MG63 (cell line): ENCODE results near the gene INF2. TPM values are rescaled to one million over a fixed set of nuclear protein-coding genes. Genes with fewer than 3 reads are reported as not detected.
A peak's percentile ranks its signal among the peaks of the same experiment; 100 is the strongest.

Experiments
- DNase-seq: peaks from one replicate; pipeline ENCODE4 v3.0.0-alpha.2; 2020
- H3K27me3 ChIP-seq: fragments of 250-450 bp; sonication (Bioruptor Pico); 2 replicates; pipeline ENCODE4 v1.5.1; 2020; ENCODE audit warnings: mild to moderate bottlenecking, moderate library complexity
- H3K36me3 ChIP-seq: fragments of 250-450 bp; sonication (Bioruptor Pico); 2 replicates; pipeline ENCODE4 v1.5.1; 2020; ENCODE audit warnings: mild to moderate bottlenecking, moderate library complexity
- H3K4me3 ChIP-seq: fragments of 250-450 bp; sonication (Bioruptor Pico); 2 replicates; pipeline ENCODE4 v1.5.1; 2020; ENCODE audit warnings: mild to moderate bottlenecking, moderate library complexity
- H3K9me3 ChIP-seq: fragments of 250-450 bp; sonication (Bioruptor Pico); 2 replicates; pipeline ENCODE4 v1.5.1; 2020; ENCODE audit warnings: mild to moderate bottlenecking, moderate library complexity
- total RNA-seq: library from RNA; depleted of rRNA; stranded (reverse); fragments of >200 nt; shearing (Covaris generic); gene quantifications from 2 replicates; pipeline ENCODE4 v1.2.3, GENCODE V29; 2014; ENCODE audit warnings: low replicate concordance

INF2 gene
- total RNA-seq, 1 experiment from 2014 or later, result 31.4 TPM

- Histone ChIP-seq H3K4me3 (no peak overlapping the region), H3K36me3 (no peaks in the 10 kb centered on the region; the same call in 1 of the 2 replicates), H3K9me3 (no peaks in the 10 kb centered on the region), H3K27me3 (no peaks in the 10 kb centered on the region)
- DNase-seq, result no peak
Observed at GRCh38 chr14:104702673-104703072, 13.3 kb downstream of the INF2 start.

GRCh38 chr14:104703269-104703668 is 13.9 kb downstream of the INF2 start:
- Histone ChIP-seq H3K9me3 (no peaks in the 10 kb centered on the region), H3K36me3 (no peaks in the 10 kb centered on the region; the same call in 1 of the 2 replicates), H3K27me3 (no peaks in the 10 kb centered on the region), H3K4me3 (no peak overlapping the region)
- no peak for DNase-seq

DNA sequence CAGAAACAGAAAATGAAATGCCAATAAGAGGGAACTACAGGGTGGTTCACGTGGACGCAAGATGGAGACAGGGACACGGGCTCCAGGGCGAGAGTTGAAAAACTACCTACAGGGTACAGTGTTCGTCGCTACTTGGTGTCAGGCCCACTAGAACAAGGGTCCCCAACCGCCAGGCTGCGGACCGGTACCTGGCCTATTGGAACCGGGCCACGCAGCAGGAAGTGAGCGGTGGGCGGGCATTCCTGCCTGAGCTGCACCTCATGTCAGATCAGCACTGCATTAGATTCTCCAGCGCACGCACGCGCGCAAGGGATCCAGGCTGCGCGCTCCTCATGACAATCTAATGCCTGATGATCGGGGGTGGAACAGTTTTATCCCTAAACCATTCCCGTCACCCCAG is 14.8 kb downstream of the INF2 start:
- peaks cover 2% of the 10 kb centered on the region; the same call in 1 of the 2 replicates for H3K36me3 ChIP-seq
- no peaks in the 10 kb centered on the region for H3K27me3 ChIP-seq
- H3K4me3 ChIP-seq, result no peak overlapping the region
- H3K9me3 ChIP-seq, result no peaks in the 10 kb centered on the region
- no peak for DNase-seq

GRCh38 chr14:104705340-104706047 is 16.1 kb downstream of the INF2 start:
- no peak for DNase-seq
- H3K9me3 ChIP-seq, result no peaks in the 10 kb centered on the region
- no peak overlapping the region for H3K4me3 ChIP-seq
- no peaks in the 10 kb centered on the region for H3K27me3 ChIP-seq
- H3K36me3 ChIP-seq, result peaks cover 2% of the 10 kb centered on the region; the same call in 1 of the 2 replicates

DNA sequence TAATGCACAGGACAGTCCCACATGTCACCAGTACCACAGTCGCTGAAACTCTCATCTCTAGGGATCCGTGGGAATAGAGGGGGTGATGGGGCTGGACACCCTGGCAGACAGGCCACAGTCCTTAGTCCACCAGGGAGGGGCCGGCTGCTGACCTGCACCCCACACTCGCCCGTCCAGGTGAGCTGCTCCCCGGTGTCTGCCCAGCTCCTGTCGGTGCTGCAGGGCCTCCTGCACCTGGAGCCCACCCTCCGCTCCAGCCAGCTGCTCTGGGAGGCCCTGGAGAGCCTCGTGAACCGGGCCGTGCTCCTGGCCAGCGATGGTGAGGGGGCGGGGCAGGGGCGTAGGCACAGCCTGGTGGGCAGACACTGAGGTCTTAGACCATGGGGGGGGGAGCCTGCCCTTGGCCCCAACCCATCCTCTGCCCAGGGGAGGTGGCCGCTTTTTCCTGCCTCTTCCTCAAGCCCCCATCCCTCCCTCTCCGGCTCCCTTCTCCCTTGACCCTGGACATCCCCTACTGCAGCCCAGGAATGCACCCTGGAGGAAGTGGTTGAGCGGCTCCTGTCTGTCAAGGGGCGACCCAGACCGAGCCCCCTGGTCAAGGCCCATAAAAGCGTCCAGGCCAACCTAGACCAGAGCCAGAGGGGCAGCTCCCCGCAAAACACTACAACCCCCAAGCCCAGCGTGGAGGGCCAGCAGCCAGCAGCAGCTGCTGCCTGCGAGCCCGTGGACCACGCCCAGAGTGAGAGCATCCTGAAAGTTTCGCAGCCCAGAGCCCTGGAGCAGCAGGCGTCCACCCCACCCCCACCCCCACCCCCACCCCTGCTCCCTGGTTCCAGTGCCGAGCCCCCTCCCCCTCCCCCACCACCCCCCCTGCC is 17.6 kb downstream of the INF2 start:
- no peaks in the 10 kb centered on the region for H3K9me3 ChIP-seq
- H3K27me3 ChIP-seq, result no peaks in the 10 kb centered on the region
- no peak for DNase-seq
- peaks cover 2% of the 10 kb centered on the region; the same call in 1 of the 2 replicates for H3K36me3 ChIP-seq
- H3K4me3 ChIP-seq, result no peak overlapping the region

- Histone ChIP-seq H3K27me3 (no peaks in the 10 kb centered on the region), H3K4me3 (no peak overlapping the region), H3K36me3 (peaks cover 2% of the 10 kb centered on the region; the same call in 1 of the 2 replicates), H3K9me3 (no peaks in the 10 kb centered on the region)
- DNase-seq, result no peak
Observed at GRCh38 chr14:104707608-104708595, 18.5 kb downstream of the INF2 start.

DNA sequence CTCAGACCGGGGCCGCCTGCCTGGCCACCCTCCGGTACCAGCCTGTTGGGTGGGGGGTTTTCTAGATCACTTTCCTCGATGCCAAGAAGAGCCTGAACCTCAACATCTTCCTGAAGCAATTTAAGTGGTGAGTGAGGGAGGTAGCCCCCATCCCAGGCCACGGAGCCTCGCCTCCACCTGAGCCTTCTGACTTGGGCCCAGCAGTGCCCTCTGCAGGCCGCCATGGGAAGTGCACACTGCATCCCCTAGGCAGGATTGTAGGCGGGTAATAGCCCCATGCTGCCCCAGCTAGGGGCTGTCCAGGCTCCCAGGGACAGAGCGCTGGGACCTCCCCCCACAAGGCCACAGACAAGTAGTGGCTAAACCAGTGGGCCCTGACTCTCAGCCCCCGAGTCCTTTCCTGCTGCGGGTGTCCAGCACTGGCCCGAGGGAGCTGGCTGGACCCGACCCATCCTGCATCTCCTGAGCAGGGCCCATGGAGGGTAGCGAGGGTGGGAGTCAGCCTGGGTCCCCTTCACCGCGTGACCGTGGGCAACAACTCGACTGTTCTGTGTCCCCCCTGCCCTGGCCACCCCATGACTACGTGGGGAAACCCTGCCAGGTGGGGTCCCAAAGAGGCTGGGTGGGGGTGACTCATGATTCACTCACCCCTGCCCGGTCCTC is 19.3 kb downstream of the INF2 start:
- Histone ChIP-seq H3K27me3 (no peaks in the 10 kb centered on the region), H3K9me3 (no peaks in the 10 kb centered on the region), H3K36me3 (peaks cover 2% of the 10 kb centered on the region; the same call in 1 of the 2 replicates), H3K4me3 (no peak overlapping the region)
- DNase-seq, result peak; percentile 49

GRCh38 chr14:104709387-104710039 is 20.1 kb downstream of the INF2 start:
- Histone ChIP-seq H3K4me3 (no peak overlapping the region), H3K27me3 (no peaks in the 10 kb centered on the region), H3K36me3 (peaks cover 4% of the 10 kb centered on the region), H3K9me3 (no peaks in the 10 kb centered on the region)
- no peak for DNase-seq

- H3K27me3 ChIP-seq, result no peaks in the 10 kb centered on the region
- no peaks in the 10 kb centered on the region for H3K9me3 ChIP-seq
- DNase-seq, result no peak
- H3K36me3 ChIP-seq, result peaks cover 5% of the 10 kb centered on the region
- H3K4me3 ChIP-seq, result no peak overlapping the region
Observed at GRCh38 chr14:104710071-104710735, 20.8 kb downstream of the INF2 start.

DNA sequence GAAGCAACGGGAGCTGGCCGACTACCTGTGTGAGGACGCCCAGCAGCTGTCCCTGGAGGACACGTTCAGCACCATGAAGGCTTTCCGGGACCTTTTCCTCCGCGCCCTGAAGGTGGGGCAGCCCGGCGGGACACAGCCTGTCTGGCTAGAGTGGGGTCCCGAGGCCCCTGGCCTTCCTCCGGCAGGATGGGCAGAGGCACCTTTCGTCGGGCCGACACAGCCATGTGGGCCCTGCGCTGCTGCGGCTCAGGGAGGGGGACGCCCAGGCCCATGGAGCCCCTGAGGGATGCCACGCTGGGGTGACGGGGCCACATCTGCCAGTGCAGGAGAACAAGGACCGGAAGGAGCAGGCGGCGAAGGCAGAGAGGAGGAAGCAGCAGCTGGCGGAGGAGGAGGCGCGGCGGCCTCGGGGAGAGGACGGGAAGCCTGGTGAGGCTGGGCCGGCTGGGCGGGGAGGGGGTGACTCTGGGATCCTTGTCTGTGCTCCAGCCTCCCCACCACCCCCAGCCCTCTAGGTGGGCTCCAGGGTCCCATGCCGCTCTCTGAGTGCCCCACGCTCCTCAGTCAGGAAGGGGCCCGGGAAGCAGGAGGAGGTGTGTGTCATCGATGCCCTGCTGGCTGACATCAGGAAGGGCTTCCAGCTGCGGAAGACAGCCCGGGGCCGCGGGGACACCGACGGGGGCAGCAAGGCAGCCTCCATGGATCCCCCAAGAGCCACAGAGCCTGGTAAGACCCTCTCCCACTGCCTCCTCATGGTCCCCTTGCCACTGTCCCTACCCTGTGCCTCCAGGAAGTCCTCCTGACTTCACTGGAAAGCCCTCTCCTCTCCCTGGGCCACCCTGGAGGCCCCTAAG is 23.7 kb downstream of the INF2 start:
- H3K27me3 ChIP-seq, result no peaks in the 10 kb centered on the region
- DNase-seq, result no peak
- H3K9me3 ChIP-seq, result no peaks in the 10 kb centered on the region
- H3K36me3 ChIP-seq, result peaks cover 5% of the 10 kb centered on the region
- no peak overlapping the region for H3K4me3 ChIP-seq

GRCh38 chr14:104714066-104714465 is 24.6 kb downstream of the INF2 start:
- H3K36me3 ChIP-seq, result peaks cover 3% of the 10 kb centered on the region
- no peak for DNase-seq
- no peaks in the 10 kb centered on the region for H3K9me3 ChIP-seq
- H3K27me3 ChIP-seq, result no peaks in the 10 kb centered on the region
- H3K4me3 ChIP-seq, result no peak overlapping the region

DNA sequence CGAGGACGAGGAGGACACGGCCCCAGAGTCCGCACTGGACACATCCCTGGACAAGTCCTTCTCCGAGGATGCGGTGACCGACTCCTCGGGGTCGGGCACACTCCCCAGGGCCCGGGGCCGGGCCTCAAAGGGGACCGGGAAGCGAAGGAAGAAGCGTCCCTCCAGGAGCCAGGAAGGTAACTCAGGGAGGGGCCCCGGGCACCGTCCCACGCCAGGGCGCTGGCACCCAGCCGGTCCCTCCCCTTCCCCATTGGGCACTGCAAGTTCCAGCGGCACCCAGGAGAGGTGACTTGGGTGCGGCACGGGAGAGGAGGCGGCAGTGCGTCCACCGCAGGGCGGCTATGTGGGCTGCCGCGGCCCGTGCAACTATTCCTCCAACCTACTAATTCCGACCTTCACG is 25.3 kb downstream of the INF2 start:
- Histone ChIP-seq H3K4me3 (no peak overlapping the region), H3K9me3 (no peaks in the 10 kb centered on the region), H3K27me3 (no peaks in the 10 kb centered on the region), H3K36me3 (peaks cover 3% of the 10 kb centered on the region)
- no peak for DNase-seq

DNA sequence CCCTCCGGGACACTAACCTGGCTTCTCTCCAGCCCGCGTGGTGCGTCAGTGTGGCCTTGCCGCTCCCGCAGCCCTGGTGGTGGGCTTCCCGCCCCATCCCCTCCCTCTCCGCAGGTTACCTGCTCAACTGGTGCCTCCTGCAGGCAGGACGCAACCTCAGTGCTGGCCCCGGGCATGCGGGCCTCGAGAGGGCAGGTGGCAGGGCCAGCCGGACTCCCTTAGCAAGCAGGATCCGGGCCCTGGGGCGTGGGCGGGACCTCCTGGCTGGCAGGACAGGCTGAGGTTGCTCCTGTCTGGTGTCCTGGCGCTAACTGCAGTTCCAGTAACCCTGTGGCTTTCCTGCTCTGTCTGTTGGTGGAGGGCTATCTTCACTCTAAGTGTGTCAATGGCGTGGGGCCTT is 26.0 kb downstream of the INF2 start:
- Histone ChIP-seq H3K4me3 (no peak overlapping the region), H3K9me3 (no peaks in the 10 kb centered on the region), H3K36me3 (peaks cover 3% of the 10 kb centered on the region), H3K27me3 (no peaks in the 10 kb centered on the region)
- DNase-seq, result no peak

- no peak for DNase-seq
- Histone ChIP-seq H3K27me3 (no peaks in the 10 kb centered on the region), H3K36me3 (peaks cover 3% of the 10 kb centered on the region)
Observed at GRCh38 chr14:104715871-104716270, 26.5 kb downstream of the INF2 start.

More at GRCh38 chr14:104715871-104716270, 26.5 kb downstream of the INF2 start:
- Histone ChIP-seq H3K9me3 (no peaks in the 10 kb centered on the region), H3K4me3 (no peak overlapping the region)
